GM19455 (cell line): ENCODE measurements around the gene OR10H3.
"Not testable (repeated sequence)": the region's sequence is repeated elsewhere in the genome, so short reads cannot be mapped to it uniquely, and the experiment has no call there.

Experiments used
- ATAC-seq: cut with Tn5 transposase; IDR thresholded peaks from one replicate; pipeline ENCODE4 v1.9.1; 2021; ENCODE audit not compliant: unreplicated experiment

The OR10H3 gene, protein sequence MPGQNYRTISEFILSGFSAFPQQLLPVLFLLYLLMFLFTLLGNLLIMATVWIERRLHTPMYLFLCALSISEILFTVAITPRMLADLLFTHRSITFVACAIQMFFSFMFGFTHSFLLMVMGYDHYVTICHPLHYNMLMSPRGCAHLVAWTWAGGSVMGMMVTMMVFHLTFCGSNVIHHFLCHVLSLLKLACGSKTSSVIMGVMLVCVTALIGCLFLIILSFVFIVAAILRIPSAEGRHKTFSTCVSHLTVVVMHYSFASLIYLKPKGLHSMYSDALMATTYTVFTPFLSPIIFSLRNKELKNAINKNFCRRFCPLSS

DNA sequence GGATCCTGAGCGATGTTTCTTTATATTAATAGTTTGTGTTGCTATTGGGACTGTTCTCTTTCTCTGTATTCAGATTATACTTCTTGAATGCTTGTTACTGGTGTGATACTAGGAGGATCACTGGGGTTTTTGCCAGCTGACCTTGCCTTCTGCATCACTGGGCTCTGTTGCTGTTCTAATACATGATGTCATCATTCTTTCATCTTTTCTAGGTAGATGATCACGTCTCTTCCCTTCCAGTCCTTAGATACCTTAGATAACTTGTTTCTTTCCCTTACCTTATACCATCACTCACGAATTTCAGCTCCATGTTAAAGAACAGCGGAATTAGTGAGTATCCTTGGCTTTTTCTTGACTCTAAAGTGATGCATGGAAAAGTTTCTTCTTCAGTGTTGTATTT, at the start of gene OR10H3:
TSS of gene OR10H3 (plus strand) at position 264 of the 400 bp plus-strand sequence. CDS start 3,408 bp downstream, outside the sequence.
- no peak for ATAC-seq

DNA sequence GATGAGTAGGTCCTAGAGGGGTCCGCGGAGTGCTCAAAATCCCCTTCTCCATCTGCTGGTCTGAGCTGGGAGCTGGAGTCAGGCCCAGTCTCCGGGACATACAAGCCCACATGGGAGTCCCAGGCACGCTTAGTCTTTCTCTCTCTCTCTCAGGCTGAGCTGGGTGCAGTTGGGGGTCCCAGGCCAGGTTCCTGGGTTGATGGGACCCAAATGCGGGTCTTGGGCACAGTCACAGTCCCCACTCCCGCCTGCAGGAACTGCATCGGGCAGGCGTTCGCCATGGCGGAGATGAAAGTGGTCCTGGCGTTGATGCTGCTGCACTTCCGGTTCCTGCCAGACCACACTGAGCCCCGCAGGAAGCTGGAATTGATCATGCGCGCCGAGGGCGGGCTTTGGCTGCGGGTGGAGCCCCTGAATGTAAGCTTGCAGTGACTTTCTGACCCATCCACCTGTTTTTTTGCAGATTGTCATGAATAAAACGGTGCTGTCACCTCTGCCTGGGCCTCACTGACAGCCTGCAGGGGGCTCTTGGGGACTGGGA, 41.1 kb upstream of the OR10H3 start:
- no peak for ATAC-seq

DNA sequence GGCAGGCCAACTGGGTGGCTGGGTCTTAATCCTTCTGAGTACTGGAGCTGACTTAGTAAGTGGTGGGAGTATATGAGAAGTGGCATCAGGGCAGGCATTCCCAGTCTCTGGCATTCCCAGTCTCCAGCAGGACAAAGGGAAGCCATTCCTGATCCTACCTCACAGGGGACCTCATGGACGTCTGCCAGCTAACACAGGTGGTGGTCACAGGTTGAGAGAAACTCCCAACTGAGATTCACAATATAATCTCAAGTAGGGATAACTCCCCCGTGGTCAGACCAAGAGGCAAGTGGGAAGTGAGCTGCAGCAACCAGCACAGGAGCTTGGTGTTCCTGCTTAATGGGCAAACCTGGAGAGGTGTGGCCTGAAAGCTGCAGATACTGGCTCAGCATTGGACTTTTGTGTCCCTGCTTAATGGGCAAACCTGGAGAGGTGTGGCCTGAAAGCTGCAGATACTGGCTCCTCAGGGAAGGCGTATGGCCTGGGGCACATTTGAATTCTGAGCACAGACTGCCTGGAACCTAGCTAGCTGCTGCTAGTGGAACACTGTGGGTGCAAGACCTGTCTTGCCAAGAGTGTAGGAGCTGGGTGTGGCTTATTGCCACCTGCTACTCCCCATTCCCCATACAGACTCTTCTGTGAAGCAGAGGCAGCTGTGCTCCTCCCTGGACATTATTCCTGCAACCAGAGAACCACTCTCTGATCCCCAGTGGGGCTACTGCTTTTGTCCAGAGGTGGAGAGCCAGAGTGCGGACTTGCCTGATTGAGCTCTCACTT, 35.8 kb upstream of the OR10H3 start:
- no peak for ATAC-seq

DNA sequence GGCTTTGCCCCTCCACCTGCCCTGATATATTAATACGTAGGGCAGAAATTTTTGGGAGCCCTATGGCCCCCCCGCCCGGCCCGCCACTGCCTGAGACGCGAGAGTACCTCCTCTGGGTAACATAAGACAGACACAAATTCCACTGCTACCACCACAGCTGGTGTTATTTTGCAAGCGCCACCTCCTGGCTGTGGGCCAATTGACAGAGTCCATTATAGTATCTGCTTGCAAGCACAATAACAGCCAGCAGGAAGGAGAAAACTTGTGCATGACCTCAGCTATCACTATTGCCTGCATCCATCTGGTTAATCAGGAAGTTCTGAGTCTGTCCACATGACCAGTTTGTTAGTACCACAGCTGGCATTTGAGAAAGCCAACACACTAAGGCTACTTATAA, 35.3 kb upstream of the OR10H3 start:
- ATAC-seq: no peak

DNA sequence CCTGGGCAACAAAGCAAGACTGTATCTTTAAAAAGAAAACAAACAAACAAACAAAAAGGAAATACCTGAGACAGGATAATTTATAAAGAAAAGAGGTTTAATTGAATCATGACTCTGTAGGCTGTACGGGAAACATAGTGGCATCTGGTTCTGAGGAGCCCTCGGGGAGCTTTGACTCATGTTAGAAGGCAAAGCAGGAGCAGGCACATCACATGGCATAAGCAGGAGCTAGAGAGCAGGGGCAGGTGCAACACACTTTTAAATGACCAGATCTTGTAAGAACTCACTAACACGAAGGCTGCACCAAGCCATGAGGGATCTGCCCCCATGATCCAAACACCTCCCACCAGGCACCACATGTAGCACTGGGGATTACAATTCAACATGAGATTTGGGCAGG, 23.1 kb upstream of the OR10H3 start:
- no peak for ATAC-seq

DNA sequence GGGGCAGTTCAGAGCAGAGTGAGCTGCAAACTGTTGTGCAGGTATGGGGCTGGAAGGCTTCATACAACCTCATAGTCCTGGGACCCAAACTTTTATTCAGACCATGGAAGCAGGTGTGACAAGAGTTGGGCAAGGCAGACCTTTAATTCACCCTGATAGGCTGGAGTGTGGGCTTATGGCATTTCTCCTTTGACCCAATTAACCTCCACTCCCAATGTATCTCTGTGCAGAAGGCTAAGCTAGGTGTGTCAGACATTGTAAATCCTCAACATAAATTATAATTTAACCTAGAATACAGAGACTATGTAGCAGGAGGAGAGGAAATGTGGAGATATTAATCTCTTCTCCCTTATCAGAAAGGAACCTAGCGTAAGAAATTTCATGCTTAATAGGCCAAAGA, 22.1 kb upstream of the OR10H3 start:
- ATAC-seq: no peak

DNA sequence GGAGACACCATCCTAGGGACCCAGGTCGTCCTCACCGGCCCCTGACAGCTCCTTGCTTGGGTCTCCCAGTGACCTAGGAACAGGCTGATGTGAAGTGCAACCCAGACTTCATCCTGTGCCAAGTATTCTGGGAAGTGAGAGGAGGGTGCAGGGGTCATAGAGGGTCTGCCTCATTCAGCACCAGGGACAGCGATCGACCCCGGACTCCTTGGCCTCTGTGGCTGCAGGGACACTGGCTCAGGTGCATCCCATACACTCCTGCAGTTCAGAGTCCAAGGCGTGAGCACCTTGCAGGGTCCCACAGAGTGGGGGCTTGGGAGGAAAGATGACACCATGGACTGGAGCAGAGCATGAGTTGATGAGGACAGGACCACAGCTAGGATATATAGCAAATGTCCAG, 20.0 kb upstream of the OR10H3 start:
- no peak for ATAC-seq

DNA sequence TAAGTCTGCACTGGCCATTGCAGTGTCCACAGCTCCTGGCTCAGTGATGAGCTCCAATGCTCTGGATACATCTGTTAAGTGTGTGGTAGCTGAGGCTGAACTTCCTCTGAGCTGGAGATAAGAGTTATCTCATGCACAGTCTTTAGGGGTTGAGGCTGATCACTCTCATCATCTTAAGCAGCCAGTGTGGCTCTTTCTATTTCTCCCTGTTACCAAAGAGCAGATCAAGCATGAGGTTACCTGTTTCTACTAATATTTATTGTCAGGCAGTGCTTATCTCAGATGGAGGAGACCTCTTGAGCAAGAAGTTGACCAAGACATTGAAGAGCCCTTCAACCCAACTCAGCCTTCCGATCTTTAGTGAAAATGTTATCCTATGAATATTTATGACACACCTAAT, 16.5 kb upstream of the OR10H3 start:
- no peak for ATAC-seq

DNA sequence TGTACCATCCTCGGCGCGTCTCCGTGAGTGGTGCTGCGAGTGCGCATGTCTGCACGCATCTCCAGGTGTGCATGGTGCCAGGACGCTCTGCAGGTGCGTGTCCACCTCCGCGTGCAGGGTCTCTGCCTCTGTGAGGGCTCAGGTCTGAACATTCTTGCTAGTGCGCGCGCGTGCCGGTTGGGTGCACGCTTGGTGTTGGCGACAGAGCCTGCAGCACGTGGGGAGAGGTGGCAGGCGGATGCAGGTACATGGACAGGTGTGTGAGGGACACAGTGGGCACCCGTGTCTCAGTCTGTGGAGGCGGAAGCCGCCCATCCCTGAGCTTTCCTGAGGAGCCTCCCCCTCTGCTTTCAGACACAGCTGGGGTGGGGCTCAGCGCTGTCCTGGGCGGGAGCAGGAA, 14.8 kb upstream of the OR10H3 start:
- no peak for ATAC-seq

DNA sequence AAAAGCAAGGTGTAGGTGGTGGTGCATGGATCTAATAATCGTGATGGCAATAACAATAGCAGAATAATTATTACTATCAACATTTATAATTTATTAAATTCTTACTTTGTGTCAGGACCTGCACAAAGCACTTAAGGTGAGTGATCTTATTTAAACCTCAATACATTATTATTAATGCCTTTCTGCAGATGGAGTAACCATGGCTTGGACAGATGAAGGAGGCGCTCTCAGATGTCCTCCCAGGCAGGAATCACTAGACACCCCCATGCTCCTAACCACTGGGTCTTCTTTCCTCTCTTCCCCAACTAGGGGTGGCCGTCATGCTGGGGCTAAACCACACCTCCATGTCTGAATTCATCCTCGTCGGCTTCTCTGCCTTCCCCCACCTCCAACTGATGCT, 10.1 kb upstream of the OR10H3 start, which contains the start of gene OR10H2:
TSS of gene OR10H2 (plus strand) at position 301 of the 400 bp plus-strand sequence. CDS start at position 321, 20 bp downstream.
- ATAC-seq: no peak

DNA sequence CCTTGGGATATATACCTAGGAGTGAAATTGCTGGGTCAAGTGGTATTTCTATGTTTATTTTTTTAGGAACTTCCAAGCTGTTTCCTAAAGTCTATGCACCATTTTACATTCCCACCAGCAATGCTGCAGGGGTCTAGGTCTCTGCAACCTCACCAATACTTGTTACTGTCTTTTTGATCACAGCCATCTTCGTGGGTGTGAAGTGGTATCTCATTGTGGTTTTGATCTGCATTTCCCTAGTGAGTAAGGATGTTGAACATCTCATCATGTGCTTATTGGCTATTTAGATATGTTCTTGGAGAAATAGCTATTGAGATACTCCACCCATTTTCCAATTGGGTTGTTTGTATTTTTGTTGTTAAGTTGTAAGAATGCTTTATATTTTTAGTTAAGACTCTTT, 7.2 kb upstream of the OR10H3 start:
- ATAC-seq: no peak

DNA sequence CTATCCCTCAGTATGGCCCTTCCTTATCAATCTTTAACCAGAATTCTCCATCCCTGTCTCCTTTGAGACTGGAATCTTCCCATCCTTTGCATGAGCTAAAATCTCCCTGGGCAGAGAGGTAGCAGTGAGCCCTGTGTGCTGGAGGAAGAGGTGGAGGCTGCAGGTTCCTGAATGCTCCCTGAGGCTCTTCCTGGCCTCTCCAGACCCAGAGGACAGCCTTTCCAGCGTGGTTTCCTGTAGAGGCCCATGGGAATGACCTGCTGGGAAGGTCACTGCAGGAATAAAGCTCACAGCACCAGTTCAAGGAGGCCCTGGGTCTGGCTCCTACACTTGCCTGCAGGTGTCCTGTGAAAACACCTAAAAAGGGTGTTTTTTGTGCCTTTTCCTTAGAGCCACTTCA, 5.4 kb upstream of the OR10H3 start:
- ATAC-seq: no peak

DNA sequence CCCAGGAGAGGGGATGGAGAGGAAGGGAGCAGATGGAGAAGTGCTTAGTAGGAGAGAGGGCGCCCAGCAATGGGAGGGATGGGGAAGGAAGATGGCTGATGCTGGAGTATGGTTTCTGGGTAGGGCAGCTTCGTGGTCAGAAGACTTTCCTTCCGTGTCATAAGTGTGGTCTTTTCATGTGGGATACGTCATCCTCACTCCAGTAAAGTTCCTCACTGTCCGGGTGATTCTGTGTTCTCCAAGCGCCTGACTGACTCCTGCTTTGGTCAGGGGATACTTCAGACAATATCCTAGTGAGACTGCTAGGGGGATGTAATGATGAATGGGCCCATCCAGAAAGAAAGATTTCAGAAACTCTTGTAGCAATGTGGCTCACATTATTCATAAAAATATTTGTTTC, 3.9 kb upstream of the OR10H3 start:
- no peak for ATAC-seq

DNA sequence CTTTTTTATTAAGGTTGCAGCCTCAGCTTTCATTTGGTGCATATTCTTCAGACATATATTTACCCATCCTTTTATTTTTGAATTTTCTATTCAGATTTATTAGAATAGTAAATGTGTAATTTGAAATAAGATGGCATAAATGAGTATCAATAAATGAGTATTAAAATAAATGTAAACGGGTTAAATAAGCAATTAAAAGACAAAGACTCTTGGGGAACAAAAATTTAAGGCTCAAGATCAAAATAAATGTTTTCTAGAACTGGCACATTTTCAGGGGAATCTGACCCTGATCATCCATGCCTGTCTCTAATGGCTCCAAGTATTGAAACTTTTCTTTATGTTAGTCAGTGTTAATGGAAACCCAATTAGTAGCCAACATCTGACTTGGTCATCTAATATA, 3.0 kb downstream of the OR10H3 start:
- ATAC-seq: no peak

DNA sequence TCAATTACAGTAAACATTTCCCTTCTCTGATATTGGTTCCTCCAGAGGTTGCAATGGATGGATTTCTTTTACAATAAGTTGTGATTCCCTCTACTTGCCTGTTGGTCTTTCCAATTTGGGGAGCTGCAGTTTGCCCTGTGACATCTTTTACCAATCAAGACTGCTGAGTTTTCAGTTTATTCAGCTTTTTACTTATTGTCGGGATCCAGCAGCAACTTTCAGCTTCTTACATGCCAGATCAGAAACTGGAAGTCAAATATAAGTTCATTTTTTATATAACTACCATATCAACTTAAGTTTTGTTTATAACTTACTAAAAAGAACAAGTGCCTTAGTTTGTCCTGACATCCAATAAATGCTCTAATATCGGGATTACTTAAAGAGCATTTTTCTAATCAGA, 10.5 kb downstream of the OR10H3 start:
- no peak for ATAC-seq

DNA sequence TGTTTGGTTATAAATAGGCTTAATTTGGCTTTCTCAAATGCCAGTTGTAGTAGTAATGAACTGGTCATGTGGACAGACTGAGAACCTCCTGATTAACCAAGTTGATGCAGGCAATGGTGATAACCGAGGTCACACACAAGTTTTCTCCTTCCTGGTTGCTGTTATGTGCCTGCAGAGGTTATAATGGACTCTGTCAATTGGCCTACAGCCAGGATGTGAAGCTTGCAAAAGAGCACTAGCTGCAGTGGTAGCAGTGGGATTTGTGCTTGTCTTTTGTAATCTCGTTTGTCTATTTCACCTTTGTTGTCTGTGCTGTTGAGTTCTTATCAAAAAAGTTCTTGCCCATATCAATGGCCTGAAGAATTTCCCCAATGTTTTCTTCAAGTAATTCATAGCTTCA, 20.6 kb downstream of the OR10H3 start:
- no peak for ATAC-seq

DNA sequence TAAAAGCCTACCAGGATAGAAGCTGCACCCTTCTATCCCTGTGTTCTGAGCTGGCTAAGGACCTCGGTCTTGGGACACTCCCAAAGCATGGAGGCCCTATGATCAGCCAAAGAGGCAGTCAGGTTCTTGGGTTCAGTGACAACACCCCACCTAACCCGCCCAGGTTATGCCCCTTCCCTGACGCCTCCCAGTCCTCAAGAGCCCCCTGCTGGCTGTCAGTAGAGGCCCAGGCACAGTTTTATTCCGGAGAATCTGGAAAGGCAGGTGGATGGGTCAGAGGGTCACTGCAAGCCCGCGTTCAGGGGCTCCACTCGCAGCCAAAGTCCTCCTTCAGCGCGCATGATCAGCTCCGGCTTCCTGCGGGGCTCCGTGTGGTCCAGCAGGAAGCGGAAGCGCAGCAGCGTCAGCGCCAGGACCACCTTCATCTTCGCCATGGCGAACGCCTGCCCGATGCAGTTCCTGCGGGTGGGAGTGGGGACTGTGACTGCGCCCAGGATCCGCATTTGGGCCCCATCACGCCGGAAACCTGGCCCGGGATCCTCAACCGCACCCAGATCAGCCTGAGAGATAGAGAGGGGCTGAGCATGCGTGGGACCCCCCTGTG, 22.3 kb downstream of the OR10H3 start:
- no peak for ATAC-seq

DNA sequence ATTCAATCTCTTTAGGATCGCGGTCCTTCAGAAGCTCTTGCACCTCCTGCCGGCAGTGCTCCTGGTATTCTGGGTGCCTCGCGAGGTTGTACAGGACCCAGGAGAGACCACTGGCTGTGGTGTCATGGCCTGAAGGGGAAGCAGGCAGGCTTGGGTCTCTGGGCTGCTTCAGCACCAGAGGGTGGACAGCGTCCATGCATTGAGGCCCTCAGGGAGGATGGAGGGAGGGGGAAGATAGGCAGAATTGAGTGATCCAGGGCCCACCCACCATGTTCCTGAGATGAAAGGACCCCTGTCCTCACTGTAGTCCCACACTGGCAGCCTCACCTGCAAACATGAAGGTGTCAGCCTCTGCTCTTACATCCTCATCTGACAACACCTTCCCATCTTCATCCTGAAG, 31.8 kb downstream of the OR10H3 start:
- ATAC-seq: no peak

DNA sequence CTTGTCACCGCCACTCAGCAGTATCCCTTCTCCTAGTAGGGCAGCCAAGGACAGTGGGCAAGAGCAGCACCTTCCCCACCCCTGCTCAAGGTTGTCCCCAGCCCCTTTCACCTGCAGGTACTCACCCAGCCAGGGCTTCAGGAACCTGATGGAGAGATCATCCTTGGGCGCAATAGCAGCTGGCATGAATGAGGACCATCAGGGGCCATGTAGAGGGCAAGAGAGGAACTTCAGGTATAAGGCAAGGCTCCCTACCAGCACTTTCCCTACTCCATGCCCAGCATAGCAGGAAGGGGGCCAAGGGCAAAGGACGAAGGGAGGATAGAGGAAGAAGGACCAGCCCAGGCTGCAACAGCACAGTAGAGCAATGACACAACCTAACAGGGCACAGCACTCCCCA, 36.4 kb downstream of the OR10H3 start:
- ATAC-seq: not testable (repeated sequence)

DNA sequence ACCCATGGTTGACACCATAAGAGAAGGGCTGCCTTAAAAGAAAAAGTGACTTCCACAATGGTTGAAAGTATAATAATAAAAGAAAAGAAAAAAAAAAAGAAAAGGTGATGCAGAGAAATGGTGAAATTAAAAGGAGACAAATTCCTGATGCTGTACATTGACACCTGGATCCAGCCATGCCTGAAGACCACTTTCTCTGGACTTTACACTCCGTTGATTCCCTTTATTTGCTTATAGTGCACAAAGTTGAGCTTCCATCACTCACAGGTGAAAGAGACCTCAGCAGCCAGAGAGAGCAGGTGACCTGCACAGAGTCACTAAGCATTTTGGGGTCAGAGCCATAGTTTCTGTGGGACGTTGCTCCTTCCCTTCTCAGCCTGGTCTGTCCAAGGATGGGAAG, 37.5 kb downstream of the OR10H3 start:
- no peak for ATAC-seq

DNA sequence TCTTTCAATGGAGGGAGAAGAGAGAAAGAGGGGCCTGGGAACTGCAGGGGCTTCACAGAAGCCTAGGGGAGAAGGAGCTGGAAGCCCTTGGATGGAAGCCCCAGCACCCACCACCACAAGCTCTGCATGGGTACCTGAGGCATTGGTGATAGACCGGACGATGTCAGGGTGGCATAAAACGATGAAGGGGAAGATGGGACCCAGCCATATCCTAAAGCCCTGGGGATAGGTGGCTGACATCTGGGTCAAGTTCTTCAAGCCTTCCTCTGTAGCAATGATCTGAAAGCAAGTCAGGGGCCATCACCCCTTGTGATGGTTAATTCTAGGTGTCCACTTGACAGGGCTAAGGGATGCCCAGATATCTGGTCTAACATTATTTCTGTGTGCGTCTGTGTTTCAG, 38.5 kb downstream of the OR10H3 start:
- ATAC-seq: no peak
